ENCODE results near the gene CDCA3. TPM values are rescaled to one million over a fixed set of nuclear protein-coding genes. Genes with fewer than 3 reads are reported as not detected.

CDCA3 gene
- total RNA-seq, 1 donor from 2014 or later, result 1.1 TPM

GRCh38 chr12:6843118-6843902 lies 7.8 kb downstream of the CDCA3 start:
- ATAC-seq (no peak), DNase-seq (no peak)
- TF ChIP-seq CTCF (IDR thresholded peaks at IDR 0.05), result no peak
- Histone ChIP-seq H3K27ac (no peak overlapping the region), H3K9me3 (no peaks in the 10 kb centered on the region), H3K27me3 (no peaks in the 10 kb centered on the region), H3K36me3 (no peaks in the 10 kb centered on the region), H3K4me3 (no peak overlapping the region), H3K4me1 (no peaks in the 10 kb centered on the region)
- intact Hi-C loops (cut with DNase I), result no loop called here

- no peak for TF ChIP-seq CTCF (IDR thresholded peaks at IDR 0.05)
- DNase-seq (no peak), ATAC-seq (no peak)
- Histone ChIP-seq H3K27ac (no peak overlapping the region), H3K4me1 (no peaks in the 10 kb centered on the region), H3K36me3 (no peaks in the 10 kb centered on the region), H3K9me3 (no peaks in the 10 kb centered on the region), H3K4me3 (no peak overlapping the region), H3K27me3 (no peaks in the 10 kb centered on the region)
- intact Hi-C loops (cut with DNase I), result no loop called here
Observed at GRCh38 chr12:6842075-6842474, 9.0 kb downstream of the CDCA3 start.

- Histone ChIP-seq H3K4me1 (no peaks in the 10 kb centered on the region), H3K27ac (no peak within 1 kb of the TSS), H3K9me3 (no peaks in the 10 kb centered on the region), H3K36me3 (no peaks in the 10 kb centered on the region), H3K27me3 (no peaks in the 10 kb centered on the region), H3K4me3 (no peak within 1 kb of the TSS)
- DNase-seq (no peak), ATAC-seq (no peak)
- no peak for TF ChIP-seq CTCF (IDR thresholded peaks at IDR 0.05)
- intact Hi-C loops (cut with DNase I), result no loop called here
Observed at GRCh38 chr12:6840761-6841515, 10.1 kb downstream of the CDCA3 start, which contains the start of gene GNB3. TSS of gene GNB3 (plus strand) at chr12:6840925. CDS start at chr12:6841288, 363 bp downstream.

GRCh38 chr12:6840330-6840729 lies 10.8 kb downstream of the CDCA3 start:
- TF ChIP-seq CTCF (IDR thresholded peaks at IDR 0.05), result no peak
- no peak for ATAC-seq
- H3K4me3 ChIP-seq, result no peak overlapping the region

GRCh38 chr12:6839482-6840201 lies 11.4 kb downstream of the CDCA3 start:
- H3K27me3 ChIP-seq, result no peaks in the 10 kb centered on the region
- ATAC-seq (no peak), DNase-seq (no peak)
- intact Hi-C loops (cut with DNase I), result no loop called here
- TF ChIP-seq CTCF (IDR thresholded peaks at IDR 0.05), result no peak
- no peak overlapping the region for H3K4me3 ChIP-seq
- H3K9me3 ChIP-seq, result no peaks in the 10 kb centered on the region
- H3K4me1 ChIP-seq, result no peaks in the 10 kb centered on the region
- H3K27ac ChIP-seq, result no peak overlapping the region
- no peaks in the 10 kb centered on the region for H3K36me3 ChIP-seq

More at GRCh38 chr12:6840330-6840729, 10.8 kb downstream of the CDCA3 start:
- Histone ChIP-seq H3K36me3 (no peaks in the 10 kb centered on the region), H3K27ac (no peak overlapping the region), H3K9me3 (no peaks in the 10 kb centered on the region), H3K27me3 (no peaks in the 10 kb centered on the region), H3K4me1 (no peaks in the 10 kb centered on the region)
- intact Hi-C loops (cut with DNase I), result no loop called here
- no peak for DNase-seq

Measured in upper lobe of right lung (tissue), 1 donor.